GM19397 (cell line): ENCODE results near the gene OR5B17.
"Not testable (repeated sequence)": the region's sequence is repeated elsewhere in the genome, so short reads cannot be mapped to it uniquely, and the experiment has no call there.

Experiments used
- ATAC-seq: cut with Tn5 transposase; IDR thresholded peaks from one replicate; pipeline ENCODE4 v1.9.1; 2021; ENCODE audit warnings: mild to moderate bottlenecking, moderate library complexity; ENCODE audit not compliant: unreplicated experiment

Gene OR5B17

GRCh38 chr11:58358969-58359368 is at the start of gene OR5B17:
OR5B17 (minus strand) TSS chr11:58359069; CDS start chr11:58359069, 0 bp downstream.
- no peak for ATAC-seq

GRCh38 chr11:58406774-58407173 is 47.9 kb upstream of the OR5B17 start, which contains the start of gene OR5B3:
OR5B3 (minus strand) TSS chr11:58406874; CDS start chr11:58403409, 3,465 bp downstream.
- ATAC-seq, result no peak

GRCh38 chr11:58399622-58400021 is 40.8 kb upstream of the OR5B17 start:
- not testable (repeated sequence) for ATAC-seq

GRCh38 chr11:58395581-58395980 is 36.7 kb upstream of the OR5B17 start:
- ATAC-seq, result no peak

- ATAC-seq, result no peak
Observed at GRCh38 chr11:58394195-58394594, 35.3 kb upstream of the OR5B17 start.

GRCh38 chr11:58392746-58393145 is 33.9 kb upstream of the OR5B17 start:
- no peak for ATAC-seq

GRCh38 chr11:58391879-58392278 is 33.0 kb upstream of the OR5B17 start:
- ATAC-seq, result no peak

GRCh38 chr11:58390551-58391063 is 31.7 kb upstream of the OR5B17 start:
- ATAC-seq, result no peak

GRCh38 chr11:58354727-58355126 is 4.1 kb downstream of the OR5B17 start:
- no peak for ATAC-seq

- no peak for ATAC-seq
Observed at GRCh38 chr11:58345204-58345603, 13.7 kb downstream of the OR5B17 start.

GRCh38 chr11:58334708-58335107 is 24.2 kb downstream of the OR5B17 start:
- no peak for ATAC-seq

GRCh38 chr11:58330861-58331260 is 28.0 kb downstream of the OR5B17 start:
- ATAC-seq, result no peak

GRCh38 chr11:58318532-58318931 is 40.3 kb downstream of the OR5B17 start:
- ATAC-seq, result no peak

- no peak for ATAC-seq
Observed at GRCh38 chr11:58316142-58316541, 42.7 kb downstream of the OR5B17 start.
